ENCODE measurements around the gene BBX. TPM values are rescaled to one million over a fixed set of nuclear protein-coding genes. Genes with fewer than 3 reads are reported as not detected.
A peak's percentile ranks its signal among the peaks of the same experiment; 100 is the strongest.

BBX gene
- total RNA-seq, result 10 to 100 TPM; 62.4 to 66.6 TPM
- long read RNA-seq, donor 1, full-length matches to known transcripts, result 3 of 29 reads
- long read RNA-seq, donor 1, partial matches to known transcripts, result 14 of 29 reads
- long read RNA-seq, donor 1, other reads (novel, unspliced or antisense), result 12 of 29 reads
- long read RNA-seq, donor 2, partial matches to known transcripts, result 76 of 109 reads
- long read RNA-seq, donor 2, other reads (novel, unspliced or antisense), result 33 of 109 reads

GRCh38 chr3:107522510-107523288 is at the start of gene BBX:
TSS of gene BBX (plus strand) at chr3:107522962. CDS start at chr3:107710461, 187,499 bp downstream.
- intact Hi-C loops (cut with DNase I), result no loop called here
- DNase-seq (ENCODE audit: low spot score), result peak; percentile 96

GRCh38 chr3:107476462-107476861 is 46.3 kb upstream of the BBX start:
- no peak for DNase-seq (ENCODE audit: low spot score)
- intact Hi-C loops (cut with DNase I), result no loop called here

- DNase-seq (ENCODE audit: low spot score), result no peak
- intact Hi-C loops (cut with DNase I), result no loop called here
These were observed 35.3 kb upstream of the BBX start for GRCh38 chr3:107487490-107487889.

- intact Hi-C loops (cut with DNase I), result no loop called here
- DNase-seq (ENCODE audit: low spot score), result no peak
These were observed 33.8 kb upstream of the BBX start for GRCh38 chr3:107488942-107489341.

- intact Hi-C loops (cut with DNase I), result no loop called here
- no peak for DNase-seq (ENCODE audit: low spot score)
These were observed 29.6 kb upstream of the BBX start for GRCh38 chr3:107493134-107493533.

- no peak for DNase-seq (ENCODE audit: low spot score)
- intact Hi-C loops (cut with DNase I), result no loop called here
These were observed 25.9 kb upstream of the BBX start for GRCh38 chr3:107496855-107497254.

GRCh38 chr3:107498646-107499045 is 24.1 kb upstream of the BBX start:
- no peak for DNase-seq (ENCODE audit: low spot score)
- intact Hi-C loops (cut with DNase I), result no loop called here

- no peak for DNase-seq (ENCODE audit: low spot score)
- intact Hi-C loops (cut with DNase I), result no loop called here
These were observed 16.3 kb upstream of the BBX start for GRCh38 chr3:107506458-107506857.

GRCh38 chr3:107508331-107508730 is 14.4 kb upstream of the BBX start:
- intact Hi-C loops (cut with DNase I), result no loop called here
- DNase-seq (ENCODE audit: low spot score), result no peak

GRCh38 chr3:107512108-107512507 is 10.7 kb upstream of the BBX start:
- no peak for DNase-seq (ENCODE audit: low spot score)
- intact Hi-C loops (cut with DNase I), result no loop called here

GRCh38 chr3:107514453-107514852 is 8.3 kb upstream of the BBX start:
- intact Hi-C loops (cut with DNase I), result no loop called here
- no peak for DNase-seq (ENCODE audit: low spot score)

- DNase-seq (ENCODE audit: low spot score), result no peak
- intact Hi-C loops (cut with DNase I), result no loop called here
These were observed 6.3 kb upstream of the BBX start for GRCh38 chr3:107516475-107516874.

- no peak for DNase-seq (ENCODE audit: low spot score)
- intact Hi-C loops (cut with DNase I), result no loop called here
These were observed 2.2 kb upstream of the BBX start for GRCh38 chr3:107520535-107520934.

- DNase-seq (ENCODE audit: low spot score), result no peak
- intact Hi-C loops (cut with DNase I), result no loop called here
These were observed 1.2 kb upstream of the BBX start for GRCh38 chr3:107521469-107522059.

- intact Hi-C loops (cut with DNase I), result no loop called here
- DNase-seq (ENCODE audit: low spot score), result no peak
These were observed 452 bp downstream of the BBX start for GRCh38 chr3:107523289-107523538.

- peak; percentile 84 for DNase-seq (ENCODE audit: low spot score)
- intact Hi-C loops (cut with DNase I), result no loop called here
These were observed 970 bp downstream of the BBX start for GRCh38 chr3:107523539-107524325.

- DNase-seq (ENCODE audit: low spot score), result no peak
- intact Hi-C loops (cut with DNase I), result no loop called here
These were observed 1.6 kb downstream of the BBX start for GRCh38 chr3:107524326-107524840.

- intact Hi-C loops (cut with DNase I), result loop anchor here in 1 of 2 donors (1.0 kb wide), 1 partner anchor 42 kb away; no protein-coding TSS in a partner anchor
- peak; percentile 87 for DNase-seq (ENCODE audit: low spot score)
These were observed 2.3 kb downstream of the BBX start for GRCh38 chr3:107524841-107525643.

Measured in posterior vena cava (tissue), 2 donors.